GM12878 (cell line): ENCODE data around the gene WDFY3. TPM values are rescaled to one million over a fixed set of nuclear protein-coding genes. Genes with fewer than 3 reads are reported as not detected.

Source experiments
- ATAC-seq: fragments of 200-7000 bp; cut with Tn5 transposase; 3 replicates; pipeline ENCODE4 v1.9.1; 2020; ENCODE audit warnings: mild to moderate bottlenecking, moderate library complexity
- BruUV-seq: library from RNA; stranded (reverse); fragments of 400-500 nt; replicated peaks from 2 replicates; lab custom pipeline; 2021; lab: Mats Ljungman, UMichigan
- CTCF ChIA-PET: fragments of 300-600 bp; sonication (Branson Sonifier 250); formaldehyde crosslinking; extraction: SDS; loops from one replicate; lab custom pipeline; 2021; ENCODE audit warnings: inconsistent platforms; lab: Yijun Ruan, JAX
- POLR2A ChIA-PET: fragments of 350-600 bp; formaldehyde crosslinking; extraction: SDS; loops from one replicate; lab custom pipeline; 2021; ENCODE audit warnings: inconsistent platforms; lab: Charles Lee
- RAD21 ChIA-PET: fragments of 300-600 bp; sonication (Branson Sonifier 250); formaldehyde crosslinking; loops from one replicate; lab custom pipeline; 2023; ENCODE audit warnings: antibody characterized with exemption; ENCODE audit not compliant: unreplicated experiment; lab: Charles Lee
- SMC1A ChIA-PET: fragments of 300-600 bp; sonication (Branson Sonifier 250); formaldehyde crosslinking; loops from one replicate; lab custom pipeline; 2023; ENCODE audit not compliant: unreplicated experiment, uncharacterized antibody; lab: Charles Lee
- DNase-seq: peaks from one replicate; pipeline ENCODE4 v3.0.0-alpha.2; 2011; ENCODE audit warnings: low read depth, low spot score
- FAIRE-seq: peaks from 3 replicates; lab custom pipeline; 2011; peaks lifted over from hg19 to GRCh38; lab: Jason Lieb, UNC
- H2AFZ ChIP-seq: 2 replicates; pipeline ENCODE4 v1.6.0; 2011; ENCODE audit warnings: low read depth, low read length, control low read depth; ENCODE audit not compliant: control insufficient read depth
- H3K27ac ChIP-seq: 2 replicates; pipeline ENCODE4 v1.5.1; 2011; ENCODE audit warnings: control low read depth; ENCODE audit not compliant: control insufficient read depth, insufficient read depth
- H3K27me3 ChIP-seq, 2 experiments: replicated peaks in 1 of 2; 2 replicates each; pipeline versions ENCODE4 v1.6.0 to v1.6.1; 2011; ENCODE audit warnings: low read length in 1 of 2; ENCODE audit not compliant: control insufficient read depth in 2 of 2, insufficient read depth in 2 of 2
- H3K36me3 ChIP-seq, 2 experiments: 2 replicates each; pipeline ENCODE4 v1.5.1; 2011; ENCODE audit warnings: low read length in 1 of 2; ENCODE audit not compliant: control insufficient read depth in 2 of 2, insufficient read depth in 2 of 2
- H3K4me1 ChIP-seq: 2 replicates; pipeline ENCODE4 v1.6.1; 2011; ENCODE audit warnings: mild to moderate bottlenecking, low read length, moderate library complexity, mixed read lengths; ENCODE audit not compliant: control insufficient read depth, insufficient read depth
- H3K4me2 ChIP-seq: 2 replicates; pipeline ENCODE4 v1.6.0; 2011; ENCODE audit warnings: control low read depth; ENCODE audit not compliant: control insufficient read depth, insufficient read depth
- H3K4me3 ChIP-seq: fragments of 200-600 bp; sonication (generic); 2 replicates; pipeline ENCODE4 v1.5.1; 2016
- H3K79me2 ChIP-seq: 2 replicates; pipeline ENCODE4 v1.6.0; 2011; ENCODE audit warnings: low read length; ENCODE audit not compliant: control insufficient read depth, insufficient read depth
- H3K9ac ChIP-seq: 2 replicates; pipeline ENCODE4 v1.8.0; 2011; ENCODE audit warnings: low read length, control low read depth, mixed read lengths; ENCODE audit not compliant: control insufficient read depth, insufficient read depth
- H3K9me3 ChIP-seq: replicated peaks from 3 replicates; pipeline ENCODE4 v1.5.1; 2011; ENCODE audit warnings: mild to moderate bottlenecking, low read length; ENCODE audit not compliant: control insufficient read depth, insufficient read depth
- H4K20me1 ChIP-seq: 2 replicates; pipeline ENCODE4 v1.6.0; 2011; ENCODE audit not compliant: control insufficient read depth, insufficient read depth
- BACH1 ChIP-seq: fragments of 450-650 bp; IDR thresholded peaks from 2 replicates; pipeline ENCODE4 v1.6.1; 2017; ENCODE audit warnings: mild to moderate bottlenecking, borderline replicate concordance
- CHD1 ChIP-seq: IDR thresholded peaks from 2 replicates; pipeline ENCODE4 v1.6.1; 2012; ENCODE audit warnings: low read depth, low read length, improper control_type of control experiment
- E4F1 ChIP-seq: fragments of 450-650 bp; IDR thresholded peaks from 2 replicates; pipeline ENCODE4 v1.6.1; 2018; ENCODE audit warnings: borderline replicate concordance, mild to moderate bottlenecking; ENCODE audit not compliant: partially characterized antibody
- EGR1 ChIP-seq, 2 experiments: IDR thresholded peaks; 1 replicate in 1 of 2; 2 replicates in 1 of 2; pipeline ENCODE4 v1.6.1; 2011 to 2012; ENCODE audit warnings: low read depth in 2 of 2, low read length in 2 of 2, borderline replicate concordance in 1 of 2, mild to moderate bottlenecking in 1 of 2, moderate library complexity in 1 of 2
- EP300 ChIP-seq, 2 experiments: fragments of 150-350 bp in 1 of 2; IDR thresholded peaks; 2 replicates each; pipeline ENCODE4 v1.6.1; 2011 to 2012; ENCODE audit warnings: low read depth in 2 of 2, low read length in 2 of 2, borderline replicate concordance in 1 of 2, improper control_type of control experiment in 1 of 2, inconsistent platforms in 1 of 2; ENCODE audit not compliant: control insufficient read depth in 1 of 2
- EZH2 ChIP-seq: IDR thresholded peaks from 2 replicates; pipeline ENCODE4 v1.6.1; 2012; ENCODE audit warnings: low read depth, mild to moderate bottlenecking, control low read depth, inconsistent platforms, low read length, borderline replicate concordance; ENCODE audit not compliant: control insufficient read depth
- FOS ChIP-seq: IDR thresholded peaks from 3 replicates; pipeline ENCODE4 v1.6.1; 2011; ENCODE audit warnings: borderline replicate concordance; ENCODE audit not compliant: insufficient read length; ENCODE audit errors: extremely low read depth
- FOXK2 ChIP-seq: fragments of 450-650 bp; IDR thresholded peaks from 2 replicates; pipeline ENCODE4 v1.6.1; 2017; ENCODE audit warnings: mild to moderate bottlenecking, moderate library complexity
- HCFC1 ChIP-seq: fragments of 150-350 bp; IDR thresholded peaks from 2 replicates; pipeline ENCODE4 v1.6.1; 2014; ENCODE audit warnings: low read length
- MEF2A ChIP-seq: IDR thresholded peaks from 2 replicates; pipeline ENCODE4 v1.6.1; 2011; ENCODE audit warnings: low read depth, mild to moderate bottlenecking, low read length, moderate library complexity; ENCODE audit not compliant: insufficient read depth
- MTA3 ChIP-seq: IDR thresholded peaks from 2 replicates; pipeline ENCODE4 v1.6.1; 2012; ENCODE audit warnings: low read length, inconsistent platforms, borderline replicate concordance
- NR2C2 ChIP-seq: IDR thresholded peaks from 2 replicates; pipeline ENCODE4 v1.6.1; 2011; ENCODE audit warnings: borderline replicate concordance, low read depth; ENCODE audit not compliant: control insufficient read depth, insufficient read length
- PAX8 ChIP-seq: fragments of 450-650 bp; IDR thresholded peaks from 2 replicates; pipeline ENCODE4 v1.6.1; 2017; ENCODE audit warnings: mild to moderate bottlenecking, moderate library complexity
- PML ChIP-seq: IDR thresholded peaks from 2 replicates; pipeline ENCODE4 v1.6.1; 2012; ENCODE audit warnings: low read length, inconsistent platforms
- SMC3 ChIP-seq: IDR thresholded peaks from 2 replicates; pipeline ENCODE4 v1.6.1; 2011; ENCODE audit warnings: low read length, improper control_type of control experiment, borderline replicate concordance
- SUPT20H ChIP-seq: IDR thresholded peaks from 2 replicates; pipeline ENCODE4 v1.6.1; 2011; ENCODE audit warnings: low read depth, mild to moderate bottlenecking, low read length, moderate library complexity, borderline replicate concordance; ENCODE audit not compliant: control insufficient read depth
- TCF3 ChIP-seq: IDR thresholded peaks from 2 replicates; pipeline ENCODE4 v1.6.1; 2012; ENCODE audit warnings: low read depth, mild to moderate bottlenecking, low read length, borderline replicate concordance; ENCODE audit not compliant: insufficient read depth
- USF2 ChIP-seq: IDR thresholded peaks from 2 replicates; pipeline ENCODE4 v1.6.1; 2011; ENCODE audit warnings: low read depth, low read length, improper control_type of control experiment, borderline replicate concordance
- ZNF384 ChIP-seq: IDR thresholded peaks from 2 replicates; pipeline ENCODE4 v1.6.1; 2012; ENCODE audit warnings: low read depth, mild to moderate bottlenecking, low read length, improper control_type of control experiment, borderline replicate concordance
- ZSCAN29 ChIP-seq: fragments of 450-650 bp; IDR thresholded peaks from 2 replicates; pipeline ENCODE4 v1.6.1; 2017; ENCODE audit warnings: mild to moderate bottlenecking, moderate library complexity
- WGBS: methylation state at CpG from one replicate; pipeline ENCODE4 v1.1.6; 2016; ENCODE audit warnings: low lambda C conversion rate; ENCODE audit not compliant: insufficient replicate concordance, insufficient coverage; ENCODE audit errors: missing lambda C conversion rate; 5-methylcytosine and 5-hydroxymethylcytosine counted together
- in situ Hi-C: fragments of 300-500 bp; cut with MboI; formaldehyde crosslinking; loops from 9 replicates; pipeline ENCODE4 v1.14.3; 2018; ENCODE audit warnings: mixed read lengths
- intact Hi-C: fragments of 100-400 bp; cut with micrococcal nuclease; formaldehyde crosslinking; loops from one replicate; pipeline ENCODE4 v1.14.2; 2022; ENCODE audit not compliant: unreplicated experiment
- polyA plus RNA-seq, 11 experiments: library from polyadenylated mRNA; depleted of rRNA in 4 of 11; unstranded in 6 of 11; stranded (reverse) in 5 of 11; fragments of >200 nt; fragmentation: Nextera tagmentation in 4 of 11; fragmentation: Illumina TruSeq in 1 of 11; extraction: Ambion mirVana in 4 of 11; extraction: Trizol in 1 of 11; gene quantifications; 1 replicate in 1 of 11; 2 replicates in 10 of 11; pipeline versions ENCODE4 v1.2.1 to v1.2.3, GENCODE V29; 2011 to 2016; ENCODE audit warnings: inconsistent platforms in 2 of 11, missing spikeins in 2 of 11, low read depth in 1 of 11
- total RNA-seq, 4 experiments: library from RNA; depleted of rRNA in 3 of 4; stranded (reverse); fragments of >200 nt in 3 of 4; fragmentation: Illumina TruSeq in 1 of 4; extraction: Trizol in 1 of 4; gene quantifications; 2 replicates each; pipeline versions ENCODE4 v1.2.1 to v1.2.3, GENCODE V29; 2013 to 2021

Gene WDFY3
- total and polyA plus RNA-seq, 10 of the 15 experiments (the other 5 are each of a cell fraction or from before 2014, with no cell fraction given): 0.01 to 0.23 (median 0.12) TPM; not detected in 2

GRCh38 chr4:84846985-84847384, 119.5 kb downstream of the WDFY3 start:
- H2AFZ ChIP-seq: no peak overlapping the region
- ChIA-PET CTCF (no interaction called here), RAD21 (no interaction called here)
- H3K9me3 ChIP-seq: no peaks in the 10 kb centered on the region
- H3K27me3 ChIP-seq: no peaks in the 10 kb centered on the region
- no peak overlapping the region for H3K4me2 ChIP-seq
- no peak overlapping the region for H3K9ac ChIP-seq
- H3K27ac ChIP-seq: no peak overlapping the region
- DNase-seq: no peak
- in situ Hi-C loops: no loop called here
- BruUV-seq: no TSS peak
- no peak for FAIRE-seq
- TF ChIP-seq PAX8: no peak
- TF ChIP-seq EGR1 (IDR thresholded peaks at IDR 0.05; ENCODE audit: borderline replicate concordance in 1 of 2, low read depth in 2 of 2, low read length in 2 of 2): no peak
- TF ChIP-seq SMC3: no peak
- TF ChIP-seq SUPT20H: no peak
- TF ChIP-seq NR2C2: no peak
- TF ChIP-seq FOXK2: no peak
- no peak for TF ChIP-seq CHD1
- no peak for TF ChIP-seq USF2
- TF ChIP-seq ZNF384: no peak
- no peak for TF ChIP-seq HCFC1
- no peak for TF ChIP-seq ZSCAN29
- TF ChIP-seq EP300 (IDR thresholded peaks at IDR 0.05; ENCODE audit: borderline replicate concordance in 1 of 2, control insufficient read depth in 1 of 2, low read depth in 2 of 2, low read length in 2 of 2): no peak
- TF ChIP-seq MTA3: no peak
- no peak for TF ChIP-seq E4F1
- no peak for TF ChIP-seq TCF3
- TF ChIP-seq MEF2A: no peak
- no peak for TF ChIP-seq EZH2
- no peak for TF ChIP-seq BACH1
- TF ChIP-seq FOS: no peak
- no peak for TF ChIP-seq PML
- TF ChIP-seq, all 136 proteins: peak for 0
- intact Hi-C loops: no loop called here
- POLR2A ChIA-PET: no interaction called here
- Histone ChIP-seq H4K20me1 (no peaks in the 10 kb centered on the region), H3K4me3 (no peak overlapping the region), H3K4me1 (no peaks in the 10 kb centered on the region), H3K79me2 (no peaks in the 10 kb centered on the region), H3K36me3 (no peaks in the 10 kb centered on the region)
- 0% methylated on average over 1 of the region's 1 CpG for WGBS
- SMC1A ChIA-PET: no interaction called here
- no peak for ATAC-seq
